Measurements from ENCODE around the gene AIG1. TPM values are rescaled to one million over a fixed set of nuclear protein-coding genes. Genes with fewer than 3 reads are reported as not detected.
"Not testable (repeated sequence)": the region's sequence is repeated elsewhere in the genome, so short reads cannot be mapped to it uniquely, and the experiment has no call there.

The AIG1 gene
- polyA plus RNA-seq, 3 donors: 96.3 to 119 (median 108) TPM

DNA sequence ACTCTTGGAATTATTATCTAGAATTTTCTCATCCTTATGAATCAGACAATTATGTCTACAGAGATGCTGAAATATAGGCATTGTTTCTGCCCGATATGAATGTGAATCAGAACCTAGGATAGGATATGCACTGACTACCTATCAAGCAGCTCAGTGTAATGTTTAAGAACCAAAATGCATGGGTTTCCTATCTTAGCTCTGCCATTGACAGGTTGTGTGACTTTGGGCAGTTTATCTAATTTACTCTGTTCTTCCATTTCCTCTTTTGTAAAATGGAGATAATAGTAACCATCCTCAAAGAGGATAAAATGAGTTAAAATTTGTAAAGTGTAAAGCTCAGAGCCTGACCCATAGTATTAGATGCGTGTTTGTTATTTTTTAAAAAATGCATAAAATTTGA, 10.2 kb upstream of the AIG1 start:
- no peak for DNase-seq

DNA sequence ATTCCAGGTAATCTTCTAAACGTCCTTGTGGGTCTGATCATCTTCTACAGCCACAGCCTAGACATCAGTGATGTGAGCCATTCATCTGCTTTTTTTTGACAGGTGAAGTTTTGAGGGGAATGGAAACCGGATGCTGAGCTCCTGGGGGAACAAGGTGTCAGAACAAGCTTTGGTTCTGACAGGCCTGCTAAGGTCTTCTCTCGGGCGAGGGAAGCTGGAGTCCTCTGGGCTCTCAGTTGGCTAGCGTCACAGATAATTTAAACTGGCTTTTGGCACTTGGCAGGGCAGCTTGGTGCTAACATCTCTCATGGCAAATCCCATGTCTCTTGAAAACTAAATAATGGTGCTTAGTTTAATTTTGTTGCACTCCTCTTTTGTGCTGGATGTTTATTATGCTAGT, 8.4 kb upstream of the AIG1 start:
- DNase-seq: no peak

DNA sequence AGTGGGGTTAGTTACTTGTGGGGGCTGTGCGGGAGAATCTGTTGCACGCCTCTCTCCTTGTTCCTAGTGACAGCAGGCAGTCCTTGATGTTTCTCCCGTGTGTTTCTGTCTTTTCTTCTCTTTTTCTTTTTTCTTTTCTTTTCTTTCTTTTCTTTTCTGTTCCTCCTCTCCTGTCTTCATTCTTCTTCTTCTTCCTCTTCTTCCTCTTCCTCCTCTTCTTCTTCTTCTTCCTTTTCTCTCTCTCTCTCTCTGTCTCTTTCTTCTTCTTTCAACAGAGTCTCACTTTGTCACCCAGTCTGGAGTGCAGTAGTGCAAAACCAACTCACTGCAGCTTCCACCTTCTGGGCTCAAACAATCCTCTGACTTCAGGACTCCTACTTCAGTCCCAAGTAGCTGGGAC, 6.8 kb upstream of the AIG1 start:
- DNase-seq: no peak

DNA sequence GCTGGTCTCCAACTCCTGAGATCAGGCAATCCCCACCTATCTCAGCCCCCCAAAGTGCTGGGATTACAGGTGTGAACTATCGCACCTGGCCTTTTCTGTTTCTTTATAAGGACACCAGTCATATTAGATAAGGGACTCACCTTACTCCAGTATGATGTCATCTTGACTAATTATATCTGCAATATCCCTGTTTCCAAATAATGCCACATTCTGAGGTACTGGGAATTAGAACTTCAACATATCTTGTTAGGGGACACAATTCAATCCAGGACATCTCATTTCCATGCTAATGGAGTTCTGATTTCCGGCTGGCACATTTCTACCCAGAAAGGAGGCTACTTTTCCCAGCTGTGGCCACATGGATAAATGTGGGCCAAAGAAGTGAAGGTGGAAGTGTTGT, 6.4 kb upstream of the AIG1 start:
- no peak for DNase-seq

DNA sequence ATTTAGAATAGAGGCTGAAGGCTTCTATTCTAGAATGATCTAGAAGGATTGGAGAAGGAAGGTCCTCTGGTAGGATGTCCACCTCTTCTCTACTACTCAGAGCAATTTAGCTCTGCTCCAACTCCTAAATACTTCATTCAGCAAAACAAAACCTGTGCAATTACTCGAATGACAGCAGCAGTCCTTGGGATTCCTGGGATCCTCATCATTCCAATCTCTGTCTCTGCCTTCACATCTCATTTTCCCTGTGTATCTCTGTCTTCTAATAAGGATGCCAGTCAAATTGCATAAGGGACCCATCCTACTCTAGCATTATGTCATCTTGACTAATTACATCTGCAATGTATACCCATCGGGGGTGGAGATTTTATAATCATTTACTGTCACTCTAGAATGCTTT, 5.5 kb upstream of the AIG1 start:
- no peak for DNase-seq

DNA sequence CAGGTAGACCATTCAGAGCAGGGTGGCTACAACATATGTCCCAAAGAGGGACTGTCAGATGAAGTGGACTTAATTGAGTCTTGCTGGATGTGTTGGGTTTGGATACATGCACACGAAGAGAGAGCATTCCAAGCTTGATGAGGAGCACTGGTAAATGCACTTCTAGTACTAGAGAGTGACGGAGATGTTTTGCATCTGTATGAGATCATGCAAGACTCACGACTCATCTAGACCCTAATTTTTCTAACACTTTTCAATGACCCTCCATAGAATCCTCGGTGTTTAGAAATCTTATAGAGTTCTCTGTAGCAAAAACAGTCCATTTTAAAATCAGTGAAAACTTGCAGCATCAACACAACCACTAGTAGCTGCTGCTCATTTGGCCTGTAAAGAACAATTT, 4.8 kb upstream of the AIG1 start:
- no peak for DNase-seq

DNA sequence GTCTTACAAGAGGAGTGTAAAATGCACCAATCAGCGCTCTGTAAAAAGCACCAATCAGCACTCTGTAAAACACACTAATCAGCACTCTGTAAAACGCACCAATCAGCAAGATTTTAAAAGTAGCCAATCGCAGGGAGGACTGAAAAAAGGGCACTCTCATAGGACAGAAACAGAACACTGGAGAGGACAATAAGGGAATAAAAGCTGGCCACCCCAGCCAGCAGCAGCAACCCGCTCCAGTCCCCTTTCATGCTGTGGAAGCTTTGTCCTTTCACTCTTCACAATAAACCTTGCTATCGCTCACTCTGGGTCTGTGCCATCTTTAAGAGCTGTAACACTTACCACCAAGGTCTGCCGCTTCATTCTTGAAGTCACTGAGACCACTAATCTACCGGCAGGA, 1.7 kb upstream of the AIG1 start:
- DNase-seq: no peak

DNA sequence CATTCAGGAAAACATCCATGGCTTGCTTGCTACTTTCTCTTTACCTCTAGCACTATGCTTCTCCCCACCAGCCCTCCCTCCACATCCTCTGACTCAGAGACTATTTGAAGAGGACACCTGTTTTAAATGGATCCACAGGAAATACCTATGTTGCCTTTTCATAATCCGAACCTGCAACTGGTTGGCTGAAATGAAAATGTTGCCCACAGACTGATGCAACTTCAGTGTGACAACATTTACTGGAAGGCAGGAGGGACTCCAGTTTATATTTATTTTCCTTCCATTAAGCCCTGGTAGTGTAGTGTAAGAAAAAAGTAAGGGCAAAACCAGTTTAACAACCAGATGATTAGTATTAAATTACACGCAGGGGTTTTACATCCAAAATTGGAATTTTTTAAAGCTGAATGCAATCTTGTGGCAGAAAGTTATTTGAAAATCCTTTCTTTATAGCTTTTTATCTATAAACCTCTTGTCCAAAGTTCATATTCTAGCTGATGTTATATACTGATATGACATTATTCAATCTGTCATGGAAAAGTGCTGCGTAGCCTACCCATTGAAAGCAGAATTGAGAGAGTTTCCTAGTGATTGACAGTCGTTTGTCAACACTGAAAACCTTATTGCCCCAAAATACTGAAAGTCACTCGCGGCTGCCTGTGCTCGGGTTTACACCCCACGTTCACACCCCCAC, 881 bp upstream of the AIG1 start:
- DNase-seq: peak; percentile 52

DNA sequence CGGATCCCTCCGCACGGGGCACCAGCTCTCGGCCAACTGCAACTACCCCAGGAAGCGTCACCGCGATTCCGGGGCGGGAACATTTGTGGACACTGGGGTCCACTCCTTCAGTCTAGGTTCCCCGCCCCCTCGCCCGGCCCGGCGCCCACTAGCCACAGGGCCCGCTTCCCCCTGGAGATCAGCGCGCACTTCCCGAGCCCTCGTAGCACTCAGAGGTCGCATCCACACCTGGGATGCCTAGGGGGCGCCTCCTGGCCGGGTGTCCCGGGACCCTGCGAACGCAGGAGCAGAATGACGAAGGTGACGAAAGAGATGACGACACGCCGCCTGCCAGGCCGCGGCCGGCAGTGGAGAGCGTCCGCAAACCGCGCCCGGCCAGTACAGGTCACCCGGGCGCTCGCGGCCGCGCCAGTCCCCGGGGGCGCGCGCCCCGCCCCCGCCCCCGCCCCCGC, 309 bp upstream of the AIG1 start:
- peak; percentile 82 for DNase-seq

DNA sequence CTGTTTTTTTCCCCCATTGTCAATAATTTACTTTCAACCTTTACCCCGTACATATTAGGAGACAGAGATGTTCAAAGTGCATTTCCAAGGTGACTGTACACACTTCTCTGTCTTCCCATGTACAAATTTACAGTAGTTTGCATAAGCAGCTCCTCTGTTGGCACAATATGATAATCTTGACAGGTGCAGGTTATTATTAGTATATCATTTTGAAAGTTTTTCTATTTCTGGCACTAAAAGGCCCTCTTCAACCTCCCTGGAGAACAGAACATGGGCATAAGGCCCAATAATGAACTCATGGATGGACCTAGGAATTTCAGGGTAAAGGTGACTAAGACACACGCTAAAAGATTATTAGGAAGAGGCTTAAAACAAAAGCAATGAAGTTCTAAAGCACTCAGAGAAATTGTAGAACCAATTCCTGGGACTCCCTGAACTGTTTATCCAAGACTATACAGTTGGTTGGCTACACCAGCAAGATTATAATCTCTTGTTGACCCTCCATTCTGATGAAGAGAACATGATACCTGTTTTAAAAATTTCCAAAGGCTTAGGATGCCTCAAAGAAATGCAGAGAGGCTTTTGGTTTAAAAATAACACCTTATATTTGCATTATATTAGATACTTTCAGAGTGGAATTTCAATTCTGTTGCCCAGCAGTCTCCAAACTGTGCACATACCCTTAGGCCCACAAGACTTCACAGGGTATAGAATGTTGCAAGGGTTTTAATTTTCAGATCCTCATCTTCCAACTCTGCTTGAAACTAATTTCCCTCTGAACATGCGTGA, 1.1 kb downstream of the AIG1 start:
- DNase-seq: peak; percentile 23

DNA sequence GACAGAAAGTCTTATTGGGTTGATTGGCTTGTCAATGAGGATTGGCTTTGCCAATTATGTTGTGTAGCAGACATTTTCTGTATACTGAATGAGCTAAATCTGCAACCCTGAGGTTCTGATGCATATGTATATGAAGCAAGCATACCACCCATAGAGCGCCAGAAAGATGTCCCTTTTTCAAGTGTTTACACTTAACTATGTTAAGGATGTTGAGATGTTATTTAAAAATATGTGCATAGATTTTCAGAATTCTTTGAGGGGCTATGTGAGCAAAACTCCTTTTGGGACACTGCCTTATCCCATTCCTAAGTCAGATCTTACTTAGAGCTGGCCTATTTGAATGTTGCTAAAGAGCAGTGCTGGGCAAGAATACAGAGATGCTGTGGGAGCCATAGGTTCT, 1.9 kb downstream of the AIG1 start:
- no peak for DNase-seq

DNA sequence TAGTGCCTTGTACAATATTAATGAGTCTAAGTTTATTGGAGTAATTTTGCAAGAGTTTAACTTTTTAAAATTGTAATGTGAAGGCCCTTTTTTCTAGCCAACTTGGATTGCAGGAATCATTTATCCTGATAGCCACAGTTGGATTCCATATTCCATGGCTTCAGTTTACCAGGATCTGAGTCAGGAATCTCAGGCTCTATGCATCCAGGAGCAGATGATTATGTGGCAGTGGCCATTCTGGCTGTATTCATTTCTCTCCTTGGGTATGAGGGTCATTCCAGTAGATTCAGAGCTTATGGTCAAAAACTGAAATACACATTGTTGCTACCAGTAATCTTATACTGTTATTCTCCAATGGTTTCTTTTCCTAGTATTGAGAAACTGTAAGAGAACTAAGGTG, 2.9 kb downstream of the AIG1 start:
- DNase-seq: no peak

DNA sequence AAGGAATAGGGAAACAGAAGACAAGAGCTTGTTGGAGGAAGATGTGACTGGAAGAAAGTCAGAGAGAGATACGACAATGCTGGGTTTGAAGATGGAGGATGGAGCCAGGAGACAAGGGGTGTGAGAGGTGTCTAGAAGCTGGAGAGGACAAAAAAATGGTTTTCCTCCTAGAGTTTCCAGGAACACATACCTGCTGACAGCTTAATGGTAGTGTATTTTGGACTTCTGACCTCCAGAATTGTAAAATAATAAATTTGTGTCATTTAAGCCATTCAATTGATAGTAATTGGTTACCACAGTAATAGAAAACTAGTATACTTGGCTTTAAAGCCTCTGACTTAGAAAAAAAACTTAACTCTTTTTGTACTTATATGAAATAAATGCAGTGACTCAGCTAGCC, 3.6 kb downstream of the AIG1 start:
- DNase-seq: no peak

DNA sequence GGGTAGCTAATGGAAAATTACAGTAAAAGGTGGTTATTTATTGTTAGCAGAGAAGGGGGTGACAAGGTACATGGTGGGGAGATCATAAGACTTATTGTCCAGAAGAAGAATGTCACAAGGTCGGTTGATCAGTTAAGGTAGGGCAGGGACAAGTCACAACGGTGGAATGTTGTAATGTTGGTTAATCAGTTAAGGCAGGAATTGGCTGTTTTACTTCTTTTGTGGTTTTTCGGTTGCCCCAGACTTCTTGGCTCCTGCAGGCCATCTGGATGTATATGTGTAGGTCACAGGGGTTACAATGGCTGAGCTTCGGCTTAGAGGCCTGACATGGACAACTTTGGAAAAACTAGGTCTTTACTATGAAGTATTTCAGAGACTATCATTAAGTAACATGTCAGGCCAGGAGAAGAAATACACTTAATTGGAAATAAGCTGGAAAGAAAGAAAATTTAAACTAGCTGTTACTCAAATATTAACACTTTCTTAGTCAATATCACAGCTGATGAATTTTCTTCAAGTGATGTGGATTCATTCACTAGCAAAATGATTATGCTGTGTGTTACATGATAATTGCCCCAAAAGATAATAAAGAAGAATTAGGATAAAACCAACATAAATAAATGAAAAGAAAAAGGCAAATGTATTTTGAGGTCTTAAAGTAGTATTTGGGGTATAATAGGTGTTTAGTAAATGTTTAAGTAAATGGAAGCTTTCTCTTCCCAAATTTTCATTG, 4.4 kb downstream of the AIG1 start:
- DNase-seq: no peak

DNA sequence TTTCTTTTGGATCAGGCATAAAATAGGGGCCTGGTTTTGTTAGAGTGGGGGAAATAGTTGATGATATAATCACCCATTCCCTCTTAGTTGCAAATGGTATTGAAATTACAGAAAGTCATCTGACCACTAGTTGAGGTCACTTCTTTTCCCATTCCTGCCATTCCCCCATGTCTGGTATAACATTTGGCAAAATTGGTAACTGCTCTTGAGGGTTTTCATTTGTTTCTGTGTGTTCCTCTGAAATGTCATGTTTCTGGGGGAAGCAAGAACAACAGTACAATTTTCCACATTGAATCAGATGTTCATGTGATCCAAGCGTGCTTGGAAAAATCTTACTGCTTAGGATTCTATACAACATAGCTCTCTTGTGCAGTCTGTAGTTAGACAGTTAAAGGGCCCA, 7.3 kb downstream of the AIG1 start:
- DNase-seq: no peak

DNA sequence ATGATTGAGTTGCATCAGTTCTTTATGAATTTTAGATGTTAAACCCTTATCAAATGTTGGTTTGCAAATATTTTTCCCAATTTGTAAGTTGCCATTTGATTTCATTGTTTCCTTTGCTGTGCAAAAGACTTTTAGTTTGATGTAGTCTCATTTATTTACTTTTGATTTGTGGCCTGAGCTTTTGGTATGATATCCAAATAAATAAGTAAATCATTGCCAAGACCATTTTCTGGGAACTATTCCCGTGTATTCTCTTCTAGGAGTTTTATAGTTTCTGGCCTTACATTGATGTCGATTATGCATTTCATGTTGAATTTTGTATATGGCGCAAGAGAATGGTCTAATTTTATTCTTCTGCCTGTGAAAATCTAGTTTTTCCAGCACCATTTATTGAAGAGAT, 13.4 kb downstream of the AIG1 start:
- no peak for DNase-seq

DNA sequence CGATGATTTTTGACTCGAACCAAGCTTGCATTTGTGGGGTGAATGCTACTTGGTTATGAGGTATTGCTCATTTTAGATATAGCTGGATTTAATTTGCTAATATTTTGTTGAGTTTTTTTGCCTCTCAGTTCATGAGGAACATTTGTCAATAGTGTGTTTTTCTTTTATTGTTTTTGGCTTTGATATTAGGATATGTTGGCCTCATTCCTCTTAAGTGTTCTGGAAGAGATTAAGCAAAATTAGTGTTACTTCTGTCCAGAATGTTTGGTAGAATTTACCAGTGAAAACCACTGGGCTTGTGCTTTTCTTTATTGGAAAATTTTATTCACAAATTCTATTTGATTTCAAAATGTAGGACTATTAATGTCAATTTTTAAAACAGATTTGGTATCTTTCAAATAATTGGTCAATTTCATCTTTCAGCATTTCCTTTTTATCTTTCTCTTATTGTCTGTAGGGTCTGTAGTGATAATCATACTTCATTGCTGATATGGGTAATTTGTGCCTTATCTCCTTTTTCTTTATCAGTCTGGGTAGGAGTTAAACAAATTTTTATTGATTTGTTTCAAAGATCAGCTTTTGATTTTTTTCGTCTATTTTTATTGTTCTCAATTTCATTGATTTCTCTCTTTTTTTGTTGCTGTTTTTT, 14.1 kb downstream of the AIG1 start:
- DNase-seq: no peak

DNA sequence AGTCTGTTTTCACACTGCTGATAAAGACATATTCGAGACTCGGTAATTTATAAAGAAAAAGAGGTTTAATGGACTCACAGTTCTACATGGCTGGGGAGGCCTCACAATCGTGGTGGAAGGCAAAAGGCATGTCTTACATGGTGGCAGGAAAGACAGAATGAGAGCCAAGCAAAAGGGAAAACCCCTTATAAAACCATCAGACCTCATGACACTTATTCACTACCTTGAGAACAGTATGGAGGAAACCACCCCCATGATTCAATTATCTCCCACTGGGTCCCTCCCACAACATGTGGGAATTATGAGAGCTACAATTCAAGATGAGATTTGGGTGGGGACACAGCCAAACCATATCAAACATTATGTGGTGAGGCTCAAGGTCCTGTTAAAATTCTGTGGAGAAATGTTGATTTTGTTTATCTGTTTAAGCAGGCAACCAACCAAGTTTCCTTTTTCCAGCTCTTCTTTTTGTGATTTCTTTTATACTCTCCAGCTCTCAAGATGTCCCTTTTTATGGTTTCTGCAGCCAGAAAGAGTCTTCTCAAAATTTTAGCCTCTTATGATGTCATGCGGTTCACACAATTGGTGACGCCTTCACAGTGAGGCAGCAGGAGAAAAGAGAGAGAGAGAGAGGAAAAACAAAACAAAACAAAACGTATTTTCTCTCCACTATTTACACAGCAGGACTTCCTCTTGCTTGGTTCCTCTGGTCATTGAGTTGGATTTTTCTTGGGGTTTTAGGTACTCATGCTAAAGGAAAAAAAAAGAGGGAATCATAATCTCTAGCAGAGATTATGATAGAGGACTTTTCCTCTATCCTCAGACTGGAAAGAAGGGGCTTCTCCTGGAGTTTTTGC, 18.0 kb downstream of the AIG1 start:
- no peak for DNase-seq

DNA sequence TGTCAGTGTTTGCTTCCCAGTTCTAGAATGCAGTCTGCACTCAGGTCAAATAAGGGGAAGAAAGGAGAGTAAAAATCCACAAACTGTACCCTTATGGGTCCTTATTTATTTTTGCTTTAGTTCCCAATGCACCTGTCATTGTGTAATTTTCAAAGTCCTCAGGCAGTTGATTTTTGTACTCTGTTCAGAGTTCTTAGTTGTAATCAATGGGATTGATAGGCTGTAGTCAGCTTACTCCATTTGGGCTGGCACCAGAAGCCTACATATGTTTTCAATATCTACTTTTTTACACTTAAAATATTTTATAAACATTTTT, 18.6 kb downstream of the AIG1 start:
- no peak for DNase-seq

DNA sequence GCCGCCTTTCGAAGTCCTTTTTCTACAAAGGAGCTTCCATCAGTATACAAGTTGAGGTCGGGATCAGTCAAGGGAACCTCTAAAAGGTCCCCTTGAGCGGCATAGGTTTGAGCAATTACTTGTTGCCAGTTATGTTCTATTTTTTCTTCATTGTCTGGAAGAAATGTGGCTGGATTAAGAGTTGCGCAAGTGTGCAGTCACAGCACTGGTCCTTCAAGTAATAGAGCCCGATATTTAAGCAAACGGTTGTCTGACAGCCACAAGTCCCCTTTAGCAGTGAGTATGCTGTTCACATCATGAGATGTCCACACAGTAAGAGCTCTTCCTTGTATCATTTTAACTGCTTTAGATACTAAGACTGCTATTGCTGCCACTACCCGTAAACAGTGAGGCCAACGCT, 21.6 kb downstream of the AIG1 start:
- DNase-seq: not testable (repeated sequence)

DNA sequence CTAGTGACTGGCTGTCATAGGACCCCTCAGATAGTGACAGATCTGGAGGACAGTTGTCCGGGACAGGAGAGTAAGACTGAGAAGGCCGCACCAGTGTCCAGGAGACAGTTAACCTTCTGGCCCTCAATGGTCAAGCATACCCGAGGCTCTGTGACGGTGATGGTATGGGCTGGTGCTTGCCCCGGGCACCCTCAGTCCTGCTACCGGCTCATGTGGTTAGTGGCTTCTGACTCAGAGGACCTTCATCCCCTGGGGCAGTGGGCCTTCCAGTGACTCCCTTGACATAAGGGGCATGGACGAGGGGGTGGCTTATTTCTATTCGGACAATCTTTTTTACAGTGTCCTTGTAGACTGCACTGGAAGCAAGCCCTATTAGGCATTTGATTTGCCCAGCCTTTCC, 23.3 kb downstream of the AIG1 start:
- not testable (repeated sequence) for DNase-seq

DNA sequence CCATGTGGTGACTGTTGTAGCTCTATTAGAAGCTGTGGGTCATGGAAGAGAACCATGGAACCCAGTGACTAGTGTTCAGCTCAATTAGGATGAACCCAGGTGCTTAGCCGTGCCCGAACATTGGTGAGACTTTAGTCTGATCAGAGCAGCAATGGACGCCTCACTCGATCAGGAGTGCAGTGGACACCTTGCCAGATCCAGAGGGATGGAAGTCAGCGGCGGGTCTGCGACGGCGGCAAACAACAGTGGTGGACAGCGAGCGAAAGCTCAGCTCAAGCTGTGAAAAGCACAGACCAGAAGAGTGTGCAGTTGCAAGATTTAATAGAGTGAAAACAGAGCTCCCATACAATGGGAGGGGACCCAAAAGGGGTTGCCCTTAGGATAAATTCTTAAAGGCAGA, 26.6 kb downstream of the AIG1 start:
- DNase-seq: not testable (repeated sequence)
